GM12878 (cell line): ENCODE results near the gene NEO1. TPM values are rescaled to one million over a fixed set of nuclear protein-coding genes. Genes with fewer than 3 reads are reported as not detected.

Source experiments
- ATAC-seq: fragments of 200-7000 bp; cut with Tn5 transposase; 3 replicates; pipeline ENCODE4 v1.9.1; 2020; ENCODE audit warnings: mild to moderate bottlenecking, moderate library complexity
- BruUV-seq: library from RNA; stranded (reverse); fragments of 400-500 nt; replicated peaks from 2 replicates; lab custom pipeline; 2021; lab: Mats Ljungman, UMichigan
- CTCF ChIA-PET: fragments of 300-600 bp; sonication (Branson Sonifier 250); formaldehyde crosslinking; extraction: SDS; loops from one replicate; lab custom pipeline; 2021; ENCODE audit warnings: inconsistent platforms; lab: Yijun Ruan, JAX
- POLR2A ChIA-PET: fragments of 350-600 bp; formaldehyde crosslinking; extraction: SDS; loops from one replicate; lab custom pipeline; 2021; ENCODE audit warnings: inconsistent platforms; lab: Charles Lee
- RAD21 ChIA-PET: fragments of 300-600 bp; sonication (Branson Sonifier 250); formaldehyde crosslinking; loops from one replicate; lab custom pipeline; 2023; ENCODE audit warnings: antibody characterized with exemption; ENCODE audit not compliant: unreplicated experiment; lab: Charles Lee
- SMC1A ChIA-PET: fragments of 300-600 bp; sonication (Branson Sonifier 250); formaldehyde crosslinking; loops from one replicate; lab custom pipeline; 2023; ENCODE audit not compliant: unreplicated experiment, uncharacterized antibody; lab: Charles Lee
- DNase-seq: peaks from one replicate; pipeline ENCODE4 v3.0.0-alpha.2; 2011; ENCODE audit warnings: low read depth, low spot score
- FAIRE-seq: peaks from 3 replicates; lab custom pipeline; 2011; peaks lifted over from hg19 to GRCh38; lab: Jason Lieb, UNC
- H2AFZ ChIP-seq: 2 replicates; pipeline ENCODE4 v1.6.0; 2011; ENCODE audit warnings: low read depth, low read length, control low read depth; ENCODE audit not compliant: control insufficient read depth
- H3K27ac ChIP-seq: 2 replicates; pipeline ENCODE4 v1.5.1; 2011; ENCODE audit warnings: control low read depth; ENCODE audit not compliant: control insufficient read depth, insufficient read depth
- H3K27me3 ChIP-seq, 2 experiments: replicated peaks in 1 of 2; 2 replicates each; pipeline versions ENCODE4 v1.6.0 to v1.6.1; 2011; ENCODE audit warnings: low read length in 1 of 2; ENCODE audit not compliant: control insufficient read depth in 2 of 2, insufficient read depth in 2 of 2
- H3K36me3 ChIP-seq, 2 experiments: 2 replicates each; pipeline ENCODE4 v1.5.1; 2011; ENCODE audit warnings: low read length in 1 of 2; ENCODE audit not compliant: control insufficient read depth in 2 of 2, insufficient read depth in 2 of 2
- H3K4me1 ChIP-seq: 2 replicates; pipeline ENCODE4 v1.6.1; 2011; ENCODE audit warnings: mild to moderate bottlenecking, low read length, moderate library complexity, mixed read lengths; ENCODE audit not compliant: control insufficient read depth, insufficient read depth
- H3K4me2 ChIP-seq: 2 replicates; pipeline ENCODE4 v1.6.0; 2011; ENCODE audit warnings: control low read depth; ENCODE audit not compliant: control insufficient read depth, insufficient read depth
- H3K4me3 ChIP-seq: fragments of 200-600 bp; sonication (generic); 2 replicates; pipeline ENCODE4 v1.5.1; 2016
- H3K79me2 ChIP-seq: 2 replicates; pipeline ENCODE4 v1.6.0; 2011; ENCODE audit warnings: low read length; ENCODE audit not compliant: control insufficient read depth, insufficient read depth
- H3K9ac ChIP-seq: 2 replicates; pipeline ENCODE4 v1.8.0; 2011; ENCODE audit warnings: low read length, control low read depth, mixed read lengths; ENCODE audit not compliant: control insufficient read depth, insufficient read depth
- H3K9me3 ChIP-seq: replicated peaks from 3 replicates; pipeline ENCODE4 v1.5.1; 2011; ENCODE audit warnings: mild to moderate bottlenecking, low read length; ENCODE audit not compliant: control insufficient read depth, insufficient read depth
- H4K20me1 ChIP-seq: 2 replicates; pipeline ENCODE4 v1.6.0; 2011; ENCODE audit not compliant: control insufficient read depth, insufficient read depth
- CBX5 ChIP-seq: sonication (generic); IDR thresholded peaks from 2 replicates; pipeline ENCODE4 v1.6.1; 2016; ENCODE audit warnings: low read depth, moderate library complexity, mild to moderate bottlenecking, inconsistent platforms
- CHD2 ChIP-seq: IDR thresholded peaks from 2 replicates; pipeline ENCODE4 v1.6.1; 2011; ENCODE audit warnings: low read depth, low read length, improper control_type of control experiment, borderline replicate concordance
- ELK1 ChIP-seq: IDR thresholded peaks from 2 replicates; pipeline ENCODE4 v1.6.1; 2012; ENCODE audit warnings: low read depth, low read length, improper control_type of control experiment
- IKZF1 ChIP-seq: fragments of 450-650 bp; conservative IDR thresholded peaks from 2 replicates; pipeline ENCODE4 v1.6.1; 2017; ENCODE audit warnings: antibody characterized with exemption, mild to moderate bottlenecking
- IKZF2 ChIP-seq, 2 experiments: fragments of 450-650 bp; IDR thresholded peaks; 2 replicates each; pipeline ENCODE4 v1.6.1; 2017; ENCODE audit warnings: mild to moderate bottlenecking in 2 of 2, moderate library complexity in 2 of 2
- JUNB ChIP-seq: IDR thresholded peaks from 2 replicates; pipeline ENCODE4 v1.6.1; 2016; ENCODE audit warnings: antibody characterized with exemption, mild to moderate bottlenecking
- KDM1A ChIP-seq: fragments of 200-600 bp; sonication (generic); IDR thresholded peaks from 2 replicates; pipeline ENCODE4 v1.6.1; 2016; ENCODE audit warnings: borderline replicate concordance
- MEF2B ChIP-seq: fragments of 450-650 bp; IDR thresholded peaks from 2 replicates; pipeline ENCODE4 v1.6.1; 2018; ENCODE audit warnings: mild to moderate bottlenecking, moderate library complexity; ENCODE audit not compliant: partially characterized antibody, poor library complexity, severe bottlenecking
- NR2C1 ChIP-seq: fragments of 450-650 bp; IDR thresholded peaks from 2 replicates; pipeline ENCODE4 v1.6.1; 2017; ENCODE audit warnings: antibody characterized with exemption, mild to moderate bottlenecking, moderate library complexity
- RFX5 ChIP-seq: IDR thresholded peaks from 2 replicates; pipeline ENCODE4 v1.6.1; 2011; ENCODE audit warnings: low read depth, low read length, improper control_type of control experiment
- in situ Hi-C: fragments of 300-500 bp; cut with MboI; formaldehyde crosslinking; loops from 9 replicates; pipeline ENCODE4 v1.14.3; 2018; ENCODE audit warnings: mixed read lengths
- intact Hi-C: fragments of 100-400 bp; cut with micrococcal nuclease; formaldehyde crosslinking; loops from one replicate; pipeline ENCODE4 v1.14.2; 2022; ENCODE audit not compliant: unreplicated experiment
- polyA plus RNA-seq, 11 experiments: library from polyadenylated mRNA; depleted of rRNA in 4 of 11; unstranded in 6 of 11; stranded (reverse) in 5 of 11; fragments of >200 nt; fragmentation: Nextera tagmentation in 4 of 11; fragmentation: Illumina TruSeq in 1 of 11; extraction: Ambion mirVana in 4 of 11; extraction: Trizol in 1 of 11; gene quantifications; 1 replicate in 1 of 11; 2 replicates in 10 of 11; pipeline versions ENCODE4 v1.2.1 to v1.2.3, GENCODE V29; 2011 to 2016; ENCODE audit warnings: inconsistent platforms in 2 of 11, missing spikeins in 2 of 11, low read depth in 1 of 11
- total RNA-seq, 4 experiments: library from RNA; depleted of rRNA in 3 of 4; stranded (reverse); fragments of >200 nt in 3 of 4; fragmentation: Illumina TruSeq in 1 of 4; extraction: Trizol in 1 of 4; gene quantifications; 2 replicates each; pipeline versions ENCODE4 v1.2.1 to v1.2.3, GENCODE V29; 2013 to 2021
- TF ChIP-seq, protein P1 (sequence below): IDR thresholded peaks from 2 replicates; pipeline ENCODE4 v1.6.1; 2011; ENCODE audit warnings: borderline replicate concordance, low read depth, mild to moderate bottlenecking, moderate library complexity, mixed read lengths, low read length; ENCODE audit not compliant: insufficient read depth; ENCODE audit errors: extremely low read length
- TF ChIP-seq, protein P2 (sequence below): IDR thresholded peaks from 2 replicates; pipeline ENCODE4 v1.6.1; 2011; ENCODE audit warnings: borderline replicate concordance, low read depth, mild to moderate bottlenecking, moderate library complexity, low read length; ENCODE audit not compliant: insufficient read depth, poor library complexity, severe bottlenecking
- TF ChIP-seq, protein P3 (sequence below): fragments of 450-650 bp; IDR thresholded peaks from 2 replicates; pipeline ENCODE4 v1.6.1; 2017; ENCODE audit warnings: low read depth, mild to moderate bottlenecking, moderate library complexity
- TF ChIP-seq, protein P4 (sequence below): fragments of 450-650 bp; IDR thresholded peaks from 2 replicates; pipeline ENCODE4 v1.6.1; 2014; ENCODE audit warnings: mild to moderate bottlenecking

The NEO1 gene
- total and polyA plus RNA-seq, 10 of the 15 experiments (the other 5 are each of a cell fraction or from before 2014, with no cell fraction given) = 0.03 to 2.0 (median 0.32) TPM

DNA sequence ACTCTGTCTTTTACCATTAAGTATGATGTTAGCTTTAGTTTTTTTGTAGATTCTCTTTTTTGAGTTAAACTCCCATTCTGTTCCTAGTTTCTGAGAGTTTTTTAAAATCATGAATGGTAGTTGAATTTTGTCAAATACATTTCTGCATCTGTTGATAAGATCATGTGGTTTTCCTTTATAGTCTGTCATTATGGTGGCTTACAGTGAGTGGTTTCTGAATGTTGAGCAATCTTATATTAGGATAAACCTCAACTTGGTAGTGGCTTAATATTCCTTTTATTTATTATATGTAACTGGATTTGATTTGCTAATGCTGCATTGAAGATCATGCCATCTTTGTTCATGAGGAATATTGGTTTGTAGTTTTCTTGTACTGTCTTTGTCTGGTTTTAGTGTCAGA, 34.8 kb downstream of the NEO1 start:
- RAD21 ChIA-PET = no interaction called here
- Histone ChIP-seq H3K4me2 (no peak overlapping the region), H3K27me3 (no peaks in the 10 kb centered on the region), H4K20me1 (no peaks in the 10 kb centered on the region), H3K79me2 (no peaks in the 10 kb centered on the region), H3K9me3 (no peaks in the 10 kb centered on the region), H2AFZ (no peak overlapping the region), H3K27ac (no peak overlapping the region), H3K4me3 (no peak overlapping the region), H3K9ac (no peak overlapping the region), H3K4me1 (no peaks in the 10 kb centered on the region), H3K36me3 (no peaks in the 10 kb centered on the region)
- FAIRE-seq (no peak), ATAC-seq (no peak), DNase-seq (no peak)
- no TSS peak for BruUV-seq
- CTCF ChIA-PET = interaction anchor here (0.6 kb wide), 1 partner anchor 254 kb away, joined by 3 read pairs; no protein-coding TSS in a partner anchor
- TF ChIP-seq CBX5 (no peak), KDM1A (no peak), ELK1 (no peak), NR2C1 (no peak), RFX5 (no peak), IKZF1 (no peak), MEF2B (no peak), IKZF2 (IDR thresholded peaks at IDR 0.05) (no peak), CHD2 (no peak), JUNB (no peak)
- TF ChIP-seq, protein P1, sequence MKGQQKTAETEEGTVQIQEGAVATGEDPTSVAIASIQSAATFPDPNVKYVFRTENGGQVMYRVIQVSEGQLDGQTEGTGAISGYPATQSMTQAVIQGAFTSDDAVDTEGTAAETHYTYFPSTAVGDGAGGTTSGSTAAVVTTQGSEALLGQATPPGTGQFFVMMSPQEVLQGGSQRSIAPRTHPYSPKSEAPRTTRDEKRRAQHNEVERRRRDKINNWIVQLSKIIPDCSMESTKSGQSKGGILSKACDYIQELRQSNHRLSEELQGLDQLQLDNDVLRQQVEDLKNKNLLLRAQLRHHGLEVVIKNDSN = no peak
- TF ChIP-seq, protein P2, sequence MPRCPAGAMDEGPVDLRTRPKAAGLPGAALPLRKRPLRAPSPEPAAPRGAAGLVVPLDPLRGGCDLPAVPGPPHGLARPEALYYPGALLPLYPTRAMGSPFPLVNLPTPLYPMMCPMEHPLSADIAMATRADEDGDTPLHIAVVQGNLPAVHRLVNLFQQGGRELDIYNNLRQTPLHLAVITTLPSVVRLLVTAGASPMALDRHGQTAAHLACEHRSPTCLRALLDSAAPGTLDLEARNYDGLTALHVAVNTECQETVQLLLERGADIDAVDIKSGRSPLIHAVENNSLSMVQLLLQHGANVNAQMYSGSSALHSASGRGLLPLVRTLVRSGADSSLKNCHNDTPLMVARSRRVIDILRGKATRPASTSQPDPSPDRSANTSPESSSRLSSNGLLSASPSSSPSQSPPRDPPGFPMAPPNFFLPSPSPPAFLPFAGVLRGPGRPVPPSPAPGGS = no peak
- TF ChIP-seq, protein P3, sequence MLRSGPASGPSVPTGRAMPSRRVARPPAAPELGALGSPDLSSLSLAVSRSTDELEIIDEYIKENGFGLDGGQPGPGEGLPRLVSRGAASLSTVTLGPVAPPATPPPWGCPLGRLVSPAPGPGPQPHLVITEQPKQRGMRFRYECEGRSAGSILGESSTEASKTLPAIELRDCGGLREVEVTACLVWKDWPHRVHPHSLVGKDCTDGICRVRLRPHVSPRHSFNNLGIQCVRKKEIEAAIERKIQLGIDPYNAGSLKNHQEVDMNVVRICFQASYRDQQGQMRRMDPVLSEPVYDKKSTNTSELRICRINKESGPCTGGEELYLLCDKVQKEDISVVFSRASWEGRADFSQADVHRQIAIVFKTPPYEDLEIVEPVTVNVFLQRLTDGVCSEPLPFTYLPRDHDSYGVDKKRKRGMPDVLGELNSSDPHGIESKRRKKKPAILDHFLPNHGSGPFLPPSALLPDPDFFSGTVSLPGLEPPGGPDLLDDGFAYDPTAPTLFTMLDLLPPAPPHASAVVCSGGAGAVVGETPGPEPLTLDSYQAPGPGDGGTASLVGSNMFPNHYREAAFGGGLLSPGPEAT = no peak
- TF ChIP-seq, protein P4, sequence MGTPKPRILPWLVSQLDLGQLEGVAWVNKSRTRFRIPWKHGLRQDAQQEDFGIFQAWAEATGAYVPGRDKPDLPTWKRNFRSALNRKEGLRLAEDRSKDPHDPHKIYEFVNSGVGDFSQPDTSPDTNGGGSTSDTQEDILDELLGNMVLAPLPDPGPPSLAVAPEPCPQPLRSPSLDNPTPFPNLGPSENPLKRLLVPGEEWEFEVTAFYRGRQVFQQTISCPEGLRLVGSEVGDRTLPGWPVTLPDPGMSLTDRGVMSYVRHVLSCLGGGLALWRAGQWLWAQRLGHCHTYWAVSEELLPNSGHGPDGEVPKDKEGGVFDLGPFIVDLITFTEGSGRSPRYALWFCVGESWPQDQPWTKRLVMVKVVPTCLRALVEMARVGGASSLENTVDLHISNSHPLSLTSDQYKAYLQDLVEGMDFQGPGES = no peak
- intact Hi-C loops = no loop called here
- SMC1A ChIA-PET = no interaction called here
- POLR2A ChIA-PET = no interaction called here
- in situ Hi-C loops = no loop called here
